Activated CD8-positive, alpha-beta T cell treated with anti-CD3 and anti-CD28 coated beads for 36 hours (primary cell): ENCODE data around the gene GOLGA6A. TPM values are rescaled to one million over a fixed set of nuclear protein-coding genes. Genes with fewer than 3 reads are reported as not detected.

Source experiments
- ATAC-seq: fragments of 200-7000 bp; cut with Tn5 transposase; one replicate; pipeline ENCODE4 v1.10.0; 2021; ENCODE audit warnings: mild to moderate bottlenecking, moderate library complexity
- CTCF ChIA-PET: fragments of 350-600 bp; sonication (Branson Sonifier 250); formaldehyde crosslinking; loops from one replicate; lab custom pipeline; 2021; ENCODE audit warnings: antibody characterized with exemption; lab: Charles Lee
- POLR2A ChIA-PET: fragments of 350-600 bp; sonication (Branson Sonifier 250); formaldehyde crosslinking; loops from one replicate; lab custom pipeline; 2021; ENCODE audit warnings: antibody characterized with exemption; lab: Charles Lee
- DNase-seq: peaks from one replicate; pipeline ENCODE4 v3.0.0-alpha.2; 2020
- H3K27ac Mint-ChIP-seq: one replicate; pipeline ENCODE4 v1.8.0; 2021; ENCODE audit warnings: mild to moderate bottlenecking, mixed read lengths
- H3K27me3 Mint-ChIP-seq: one replicate; pipeline ENCODE4 v1.8.0; 2021; ENCODE audit warnings: mixed read lengths
- H3K36me3 Mint-ChIP-seq: one replicate; pipeline ENCODE4 v1.8.0; 2021; ENCODE audit warnings: low read depth, mixed read lengths
- H3K4me1 Mint-ChIP-seq: one replicate; pipeline ENCODE4 v1.8.0; 2021; ENCODE audit warnings: low read depth, mixed read lengths
- H3K4me3 Mint-ChIP-seq: one replicate; pipeline ENCODE4 v1.8.0; 2021; ENCODE audit warnings: mild to moderate bottlenecking, moderate library complexity, mixed read lengths
- H3K9me3 Mint-ChIP-seq: one replicate; pipeline ENCODE4 v1.8.0; 2021; ENCODE audit warnings: mixed read lengths
- intact Hi-C: fragments of 100-400 bp; cut with micrococcal nuclease; formaldehyde crosslinking; loops from one replicate; pipeline ENCODE4 v1.10.0; 2022
- total RNA-seq, 2 experiments: library from RNA; stranded (reverse); gene quantifications; one replicate each; pipeline ENCODE4 v1.2.3, GENCODE V29; 2021
- TF ChIP-seq, protein P1 (sequence below): fragments of 200-600 bp; IDR thresholded peaks from one replicate; pipeline ENCODE4 v1.8.0; 2022; ENCODE audit warnings: antibody characterized with exemption, mild to moderate bottlenecking

GOLGA6A gene
- total RNA-seq, 2 experiments from 2014 or later = not detected

DNA sequence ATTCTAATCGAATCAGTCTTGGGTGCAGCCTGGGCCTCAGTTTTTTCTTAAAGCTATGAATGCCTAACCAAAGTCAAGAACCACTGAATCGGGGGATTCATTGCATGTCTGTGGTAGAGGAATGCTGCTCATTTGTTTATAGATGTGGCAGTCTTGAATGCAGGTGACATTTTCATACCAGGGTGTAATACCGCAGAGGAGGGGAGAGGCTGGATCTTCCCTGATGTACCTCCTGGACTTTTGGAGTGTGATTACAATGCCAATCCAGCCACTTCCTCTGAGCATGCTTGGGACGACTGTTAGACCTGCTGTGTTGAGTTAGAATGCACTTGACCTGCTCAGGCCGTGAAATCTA, 42.7 kb downstream of the GOLGA6A start:
- H3K27me3 Mint-ChIP-seq = no peaks in the 10 kb centered on the region
- H3K9me3 Mint-ChIP-seq = no peaks in the 10 kb centered on the region
- CTCF ChIA-PET = interaction anchor here (2.2 to 5.2 kb wide), 2 partner anchors 9 to 67 kb away, joined by 9 to 32 read pairs; no protein-coding TSS in a partner anchor
- peaks cover 18% of the 10 kb centered on the region for H3K36me3 Mint-ChIP-seq
- TF ChIP-seq, protein P1, sequence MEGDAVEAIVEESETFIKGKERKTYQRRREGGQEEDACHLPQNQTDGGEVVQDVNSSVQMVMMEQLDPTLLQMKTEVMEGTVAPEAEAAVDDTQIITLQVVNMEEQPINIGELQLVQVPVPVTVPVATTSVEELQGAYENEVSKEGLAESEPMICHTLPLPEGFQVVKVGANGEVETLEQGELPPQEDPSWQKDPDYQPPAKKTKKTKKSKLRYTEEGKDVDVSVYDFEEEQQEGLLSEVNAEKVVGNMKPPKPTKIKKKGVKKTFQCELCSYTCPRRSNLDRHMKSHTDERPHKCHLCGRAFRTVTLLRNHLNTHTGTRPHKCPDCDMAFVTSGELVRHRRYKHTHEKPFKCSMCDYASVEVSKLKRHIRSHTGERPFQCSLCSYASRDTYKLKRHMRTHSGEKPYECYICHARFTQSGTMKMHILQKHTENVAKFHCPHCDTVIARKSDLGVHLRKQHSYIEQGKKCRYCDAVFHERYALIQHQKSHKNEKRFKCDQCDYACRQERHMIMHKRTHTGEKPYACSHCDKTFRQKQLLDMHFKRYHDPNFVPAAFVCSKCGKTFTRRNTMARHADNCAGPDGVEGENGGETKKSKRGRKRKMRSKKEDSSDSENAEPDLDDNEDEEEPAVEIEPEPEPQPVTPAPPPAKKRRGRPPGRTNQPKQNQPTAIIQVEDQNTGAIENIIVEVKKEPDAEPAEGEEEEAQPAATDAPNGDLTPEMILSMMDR = no peak
- intact Hi-C loops = no loop called here
- DNase-seq = no peak
- POLR2A ChIA-PET = interaction anchor here (1.1 kb wide), 1 partner anchor 29 kb away, joined by 3 read pairs; no protein-coding TSS in a partner anchor
- H3K4me3 Mint-ChIP-seq = no peak overlapping the region
- peak overlapping the region; percentile 46 for H3K27ac Mint-ChIP-seq
- no peaks in the 10 kb centered on the region for H3K4me1 Mint-ChIP-seq
- no peak for ATAC-seq

DNA sequence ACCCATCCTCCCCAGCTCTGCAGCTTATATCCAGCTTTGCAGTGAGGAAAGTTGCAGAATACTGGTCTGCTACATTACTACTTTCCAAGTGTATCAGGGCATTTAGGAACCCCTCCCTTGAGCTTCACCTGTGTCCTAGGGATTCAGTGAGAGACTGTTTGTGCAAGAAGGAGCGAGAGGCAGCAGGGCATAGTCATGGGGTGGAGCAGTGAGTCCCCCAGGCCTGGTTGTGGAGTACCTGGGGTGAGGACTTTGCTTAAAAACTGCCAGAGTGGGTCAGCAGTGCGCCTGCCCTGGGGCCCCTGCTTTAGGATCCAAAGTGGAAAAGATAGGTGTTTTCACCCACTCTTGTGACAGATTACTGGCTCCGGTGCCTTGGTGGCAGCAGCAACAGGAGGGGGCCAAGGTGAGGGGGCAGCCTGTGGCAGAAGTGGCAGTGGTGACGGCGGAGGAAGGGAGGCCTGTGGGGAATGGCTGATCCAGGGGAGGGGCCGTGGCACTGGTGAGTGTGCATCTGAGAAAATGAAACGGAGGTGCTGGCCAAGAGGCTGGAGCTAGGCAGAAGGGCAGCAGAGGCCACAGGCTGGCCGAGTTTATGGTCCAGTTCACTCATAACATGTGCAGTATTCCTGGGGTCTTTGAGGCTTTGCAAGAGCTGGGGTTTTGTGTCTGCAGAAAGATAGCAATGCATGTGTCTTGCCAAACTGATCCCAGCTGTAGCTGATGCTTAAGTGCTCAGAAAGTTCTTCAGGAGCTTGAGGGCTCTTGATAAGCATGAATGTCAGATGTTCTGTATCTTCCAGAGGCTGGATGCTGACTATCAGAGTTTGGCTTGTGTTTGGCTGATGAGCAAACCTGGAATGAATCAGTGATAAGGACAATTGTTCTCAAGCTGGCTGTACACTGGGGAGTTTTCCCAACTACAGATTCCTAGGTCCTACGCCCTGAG, 43.4 kb downstream of the GOLGA6A start:
- H3K27ac Mint-ChIP-seq = no peak overlapping the region
- no peak overlapping the region for H3K4me3 Mint-ChIP-seq
- TF ChIP-seq, protein P1 = no peak
- CTCF ChIA-PET = interaction anchor here (0.8 to 5.2 kb wide), 5 partner anchors 9 to 67 kb away, joined by 3 to 34 read pairs (median 9); no protein-coding TSS in a partner anchor
- no peaks in the 10 kb centered on the region for H3K9me3 Mint-ChIP-seq
- no peaks in the 10 kb centered on the region for H3K27me3 Mint-ChIP-seq
- DNase-seq (no peak), ATAC-seq (no peak)
- peaks cover 22% of the 10 kb centered on the region for H3K36me3 Mint-ChIP-seq
- intact Hi-C loops = no loop called here
- POLR2A ChIA-PET = interaction anchor here (1.1 kb wide), 1 partner anchor 29 kb away, joined by 3 read pairs; no protein-coding TSS in a partner anchor
- H3K4me1 Mint-ChIP-seq = no peaks in the 10 kb centered on the region

DNA sequence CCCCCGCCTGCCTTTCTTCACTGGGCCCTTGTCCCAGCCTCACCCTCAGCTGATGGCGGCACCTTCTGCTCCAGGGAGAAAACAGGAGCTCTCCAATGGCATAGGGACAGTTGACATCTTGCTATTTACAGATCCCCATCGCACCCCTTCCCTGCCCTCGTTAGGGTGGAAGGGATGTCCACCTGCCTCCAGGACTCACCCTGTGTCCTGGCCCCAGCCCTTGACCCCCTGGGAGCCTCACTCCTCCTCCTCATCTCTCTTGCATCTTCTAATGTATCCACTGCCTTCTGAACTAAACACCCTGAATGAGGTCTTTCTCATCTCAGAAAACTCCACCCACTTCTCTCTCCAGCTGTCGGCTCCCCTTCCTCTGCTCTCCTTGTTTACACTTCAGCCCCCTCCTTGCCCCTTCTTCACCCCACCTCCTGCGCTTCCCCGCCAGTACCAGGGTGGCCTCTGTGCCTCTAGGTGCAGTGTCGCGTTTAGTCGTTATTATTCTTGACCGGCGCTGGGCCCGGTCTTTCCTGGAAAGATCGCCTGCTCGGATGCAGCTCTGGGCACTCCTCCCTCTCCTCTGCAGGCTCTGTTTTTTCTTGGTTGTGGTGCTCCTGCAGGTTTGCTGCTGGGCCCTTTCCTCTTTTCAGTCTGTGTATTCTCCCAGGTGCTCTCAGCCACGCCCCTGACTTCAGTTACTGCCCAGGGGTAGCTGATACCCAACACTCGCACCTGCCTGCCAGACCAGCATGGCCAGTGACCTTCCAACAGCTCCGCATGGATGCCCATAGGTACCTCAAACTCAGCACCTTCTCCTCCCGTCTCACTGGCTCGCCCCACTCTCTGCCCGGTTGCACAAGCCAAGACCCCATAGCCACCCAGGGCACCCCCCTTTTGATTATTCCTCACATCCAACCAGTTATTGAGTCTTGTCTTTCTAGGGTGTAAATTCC, 44.9 kb downstream of the GOLGA6A start:
- intact Hi-C loops = no loop called here
- H3K27ac Mint-ChIP-seq = no peak overlapping the region
- POLR2A ChIA-PET = interaction anchor here (0.7 kb wide), 1 partner anchor 23 kb away, joined by 3 read pairs; no protein-coding TSS in a partner anchor

DNA sequence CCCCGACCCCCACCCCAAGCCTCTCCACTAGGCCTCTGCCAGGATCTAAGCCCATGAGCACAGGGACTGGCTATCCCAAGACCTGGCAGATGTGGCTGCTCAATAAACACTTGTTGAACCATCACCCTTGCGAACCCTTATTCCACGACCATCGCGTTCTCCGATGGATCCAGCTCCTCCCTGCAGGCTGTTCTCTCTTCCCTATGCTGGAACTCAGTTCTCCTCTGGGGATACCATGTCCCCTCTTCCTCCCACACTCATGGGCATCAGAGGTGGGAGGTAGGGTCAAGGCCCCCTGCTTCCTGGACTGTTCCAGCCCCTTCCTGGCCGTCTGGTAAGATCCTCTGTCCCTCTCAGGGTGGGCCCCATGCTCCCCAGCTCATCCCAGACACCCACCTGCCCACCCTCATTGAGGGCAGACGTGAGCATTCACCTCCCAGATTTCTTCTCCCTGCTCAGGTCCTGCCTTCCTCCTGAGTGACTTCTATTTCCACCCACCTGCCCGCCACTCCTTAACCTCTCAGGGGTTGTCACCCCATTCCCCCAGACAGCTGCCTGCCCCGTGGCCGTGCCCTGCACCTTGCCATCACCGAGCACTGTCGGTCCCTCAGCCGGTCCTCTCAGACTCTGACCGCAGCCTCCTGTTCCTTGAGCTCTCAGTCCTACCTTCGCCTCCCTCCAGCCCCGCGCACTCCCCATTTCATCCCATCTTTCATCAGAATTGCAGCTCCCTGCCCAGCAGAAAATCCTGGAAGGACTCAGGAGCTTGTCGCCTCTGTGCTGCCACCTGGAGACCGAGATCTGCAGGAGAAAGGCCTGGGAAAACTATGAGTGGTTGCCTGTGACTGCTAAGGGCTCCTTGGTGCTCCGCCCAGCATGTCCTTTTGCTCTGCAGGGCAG, 45.8 kb downstream of the GOLGA6A start:
- peaks cover 23% of the 10 kb centered on the region for H3K36me3 Mint-ChIP-seq
- H3K27me3 Mint-ChIP-seq = no peaks in the 10 kb centered on the region
- no peak overlapping the region for H3K4me3 Mint-ChIP-seq
- H3K9me3 Mint-ChIP-seq = no peaks in the 10 kb centered on the region
- H3K4me1 Mint-ChIP-seq = no peaks in the 10 kb centered on the region
- CTCF ChIA-PET = interaction anchor here (1.3 to 5.2 kb wide), 5 partner anchors 9 to 64 kb away, joined by 3 to 34 read pairs (median 5); partner anchors contain the start of gene PML
- intact Hi-C loops = no loop called here
- POLR2A ChIA-PET = interaction anchor here (0.7 kb wide), 1 partner anchor 24 kb away, joined by 3 read pairs; no protein-coding TSS in a partner anchor
- no peak for DNase-seq
- TF ChIP-seq, protein P1 = no peak
- no peak overlapping the region for H3K27ac Mint-ChIP-seq
- ATAC-seq = no peak

More for the DNA sequence above, 44.9 kb downstream of the GOLGA6A start:
- no peaks in the 10 kb centered on the region for H3K27me3 Mint-ChIP-seq
- TF ChIP-seq, protein P1 = no peak
- CTCF ChIA-PET = interaction anchor here (0.8 to 5.2 kb wide), 7 partner anchors 10 to 65 kb away, joined by 3 to 34 read pairs (median 4); partner anchors contain the start of gene PML
- DNase-seq (no peak), ATAC-seq (no peak)
- H3K36me3 Mint-ChIP-seq = peaks cover 23% of the 10 kb centered on the region
- no peak overlapping the region for H3K4me3 Mint-ChIP-seq
- no peaks in the 10 kb centered on the region for H3K9me3 Mint-ChIP-seq
- H3K4me1 Mint-ChIP-seq = no peaks in the 10 kb centered on the region
